GOT3 (cell line): ENCODE results near the gene IPMK.
"Not testable (repeated sequence)": the region's sequence is repeated elsewhere in the genome, so short reads cannot be mapped to it uniquely, and the experiment has no call there.

ENCODE experiments used
- DNase-seq: peaks from one replicate; lab custom pipeline; 2025; ENCODE audit warnings: mixed read lengths; lab: John Stamatoyannopoulos, UW

Gene IPMK

DNA sequence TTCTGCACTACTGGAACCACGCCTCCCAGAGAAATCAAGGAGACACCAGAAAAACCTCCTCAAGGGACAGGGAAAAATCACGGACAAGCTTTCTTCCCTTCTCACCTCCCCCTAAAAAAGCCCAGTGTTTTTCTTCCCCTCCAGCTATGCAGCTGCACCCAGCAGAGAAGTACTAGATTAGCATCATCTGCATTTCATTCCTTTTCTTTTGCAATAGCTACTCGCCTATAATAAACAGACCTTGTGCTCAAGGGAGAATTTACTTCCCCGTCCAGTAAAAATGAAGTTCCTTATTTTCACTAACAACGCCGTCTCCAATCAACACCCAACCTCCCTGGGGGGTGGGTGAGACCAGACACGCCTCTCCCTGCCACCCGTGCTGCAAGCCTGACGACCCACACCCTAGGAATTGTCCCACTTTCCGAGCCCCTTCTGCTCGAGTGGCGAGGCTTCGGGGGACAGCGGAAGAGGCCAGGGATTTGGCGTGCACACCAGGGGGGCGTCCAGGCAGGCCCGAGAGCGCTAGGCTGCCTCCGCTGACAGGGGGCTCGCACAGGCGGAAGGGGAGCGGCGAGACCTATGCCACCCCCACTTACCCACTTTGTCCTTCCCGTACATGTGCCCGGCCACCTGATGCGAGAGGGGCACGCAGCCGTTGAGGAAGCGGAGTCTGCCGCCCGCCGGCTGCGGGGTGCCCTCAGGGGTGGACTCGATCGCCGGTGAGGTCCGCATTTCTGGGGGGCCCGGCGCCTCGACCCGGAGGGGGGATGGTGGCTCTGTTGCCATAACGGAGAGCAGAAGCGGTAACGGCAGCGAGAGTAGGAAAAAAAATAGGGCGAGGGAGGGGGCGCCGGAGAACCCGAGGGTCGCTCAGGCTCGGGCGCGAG lies 625 bp downstream of the IPMK start:
- DNase-seq: no peak

- DNase-seq: no peak
Measured at GRCh38 chr10:58266003-58266825, 1.5 kb downstream of the IPMK start.

GRCh38 chr10:58265249-58265648 lies 2.4 kb downstream of the IPMK start:
- DNase-seq: no peak

- DNase-seq: no peak
Measured at GRCh38 chr10:58264780-58265179, 2.9 kb downstream of the IPMK start.

DNA sequence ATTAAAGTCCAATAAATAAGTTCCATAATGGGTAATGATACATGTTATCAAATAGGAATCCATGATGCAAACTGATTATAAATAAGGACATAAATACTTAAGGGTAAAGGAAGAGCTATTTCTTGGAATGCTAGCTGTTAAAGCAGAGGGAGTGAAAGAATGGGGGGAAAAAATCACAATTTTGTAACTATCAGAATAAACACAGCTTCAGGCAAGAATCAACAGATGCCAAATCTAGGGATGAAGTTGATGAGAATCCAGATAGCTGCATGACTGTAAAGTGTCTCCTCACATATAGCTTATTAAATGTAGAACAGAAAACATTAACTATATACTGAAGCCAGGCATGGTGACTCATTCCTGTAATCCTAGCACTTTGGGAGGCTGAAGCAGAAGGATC lies 4.9 kb downstream of the IPMK start:
- no peak for DNase-seq

DNA sequence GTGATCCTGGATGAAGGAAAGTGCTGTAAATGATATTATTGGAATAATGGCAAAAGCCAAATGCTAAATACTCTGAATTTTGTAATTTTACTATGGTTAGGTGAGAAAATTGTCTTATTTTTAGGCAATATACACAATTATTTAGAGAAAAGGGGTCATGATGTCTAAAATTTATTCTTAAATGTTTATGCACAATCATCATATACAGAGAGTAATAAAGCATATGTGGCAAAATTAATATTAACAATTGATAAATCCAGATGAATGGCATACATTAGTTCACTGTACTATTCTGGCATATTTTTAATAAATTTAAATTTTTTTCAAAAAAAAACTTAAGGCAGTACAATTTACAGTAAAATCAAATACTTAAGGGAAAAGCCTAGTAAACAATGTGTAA lies 7.4 kb downstream of the IPMK start:
- no peak for DNase-seq

DNA sequence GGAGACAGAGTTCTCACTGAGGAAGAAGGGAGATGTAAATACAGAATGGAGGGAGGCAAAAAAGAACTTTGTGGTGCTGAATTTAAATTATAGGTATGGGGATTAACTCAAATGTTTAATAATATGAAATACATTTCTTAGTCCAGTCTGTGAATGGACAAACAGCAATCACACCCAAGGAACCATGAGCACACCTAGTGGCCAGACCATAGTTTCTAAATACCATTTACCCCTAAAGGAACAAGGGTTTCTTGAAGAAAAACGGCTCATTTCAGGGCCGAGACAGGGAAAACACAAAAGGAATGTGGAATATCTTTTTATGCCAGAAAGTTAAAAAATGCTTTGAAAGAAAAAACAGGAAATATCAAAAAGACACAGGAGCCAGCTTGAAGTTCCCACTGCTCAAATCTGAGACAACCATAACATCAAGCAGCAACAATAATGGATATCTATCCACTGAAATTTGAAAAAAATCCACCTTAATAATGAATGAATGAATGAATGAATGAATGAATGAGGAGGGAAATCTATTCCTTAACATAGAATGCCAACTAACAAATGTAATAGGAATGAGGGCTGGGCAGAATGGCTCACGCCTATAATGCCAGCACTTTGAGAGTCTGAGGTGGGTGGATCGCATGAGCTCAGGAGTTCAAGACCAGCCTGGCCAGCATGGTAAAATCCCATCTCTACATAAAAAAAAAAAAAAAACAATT lies 8.6 kb downstream of the IPMK start:
- DNase-seq: no peak

DNA sequence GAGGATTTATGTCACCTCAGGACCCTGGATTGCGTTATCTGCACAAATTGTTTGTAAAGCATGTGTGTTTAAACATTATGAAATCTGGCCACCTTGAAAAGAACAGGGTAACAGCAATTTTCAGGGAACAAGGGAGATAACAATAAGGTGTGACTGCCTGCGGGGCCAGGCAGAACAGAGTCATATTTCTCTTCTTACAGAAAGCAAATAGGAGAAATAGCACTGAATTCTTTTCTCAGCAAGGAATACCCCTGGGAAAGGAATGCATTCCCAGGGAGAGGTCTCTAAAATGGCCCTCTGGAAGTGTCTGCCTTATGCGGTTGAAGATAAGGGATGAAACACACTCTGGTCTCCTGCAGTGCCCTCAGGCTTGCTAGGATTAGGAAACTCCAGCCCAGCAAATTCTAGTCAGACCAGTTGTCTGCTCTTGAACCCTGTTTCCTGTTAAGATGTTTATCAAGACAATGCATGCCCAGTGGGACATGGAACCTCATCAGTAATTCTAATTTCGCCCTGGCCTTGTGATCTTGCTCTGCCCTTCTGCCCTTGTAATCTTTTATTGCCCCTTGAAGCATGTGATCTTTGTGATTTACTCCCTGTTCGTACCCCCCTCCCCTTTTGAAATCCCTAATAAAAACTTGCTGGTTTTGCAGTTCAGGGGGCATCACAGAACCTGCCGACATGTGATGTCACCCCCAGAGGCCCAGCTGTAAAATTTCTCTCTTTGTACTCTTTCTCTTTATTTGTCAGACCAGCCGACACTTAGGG lies 11.5 kb downstream of the IPMK start:
- DNase-seq: not testable (repeated sequence)

DNA sequence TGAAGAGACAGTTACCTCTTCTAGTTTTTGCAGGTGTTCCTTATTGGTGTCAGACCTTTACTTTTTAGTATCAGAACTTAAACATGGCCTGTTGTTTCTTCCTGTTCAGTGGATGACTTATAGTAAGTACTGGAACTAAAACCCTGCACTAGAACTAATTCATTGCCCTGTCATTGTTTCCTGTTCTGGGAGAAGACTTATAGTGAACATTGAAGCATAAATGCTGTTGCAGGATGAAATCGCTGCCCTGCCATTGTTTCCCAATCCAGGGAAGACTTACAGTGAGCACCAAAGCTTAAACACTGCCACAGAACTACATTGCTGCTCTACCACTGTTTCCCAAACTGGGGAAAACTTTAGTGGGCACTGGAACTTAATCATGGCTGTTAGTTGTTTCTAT lies 13.1 kb downstream of the IPMK start:
- no peak for DNase-seq

- DNase-seq: no peak
Measured at GRCh38 chr10:58253184-58253583, 14.5 kb downstream of the IPMK start.

GRCh38 chr10:58244666-58245065 lies 23.0 kb downstream of the IPMK start:
- not testable (repeated sequence) for DNase-seq

DNA sequence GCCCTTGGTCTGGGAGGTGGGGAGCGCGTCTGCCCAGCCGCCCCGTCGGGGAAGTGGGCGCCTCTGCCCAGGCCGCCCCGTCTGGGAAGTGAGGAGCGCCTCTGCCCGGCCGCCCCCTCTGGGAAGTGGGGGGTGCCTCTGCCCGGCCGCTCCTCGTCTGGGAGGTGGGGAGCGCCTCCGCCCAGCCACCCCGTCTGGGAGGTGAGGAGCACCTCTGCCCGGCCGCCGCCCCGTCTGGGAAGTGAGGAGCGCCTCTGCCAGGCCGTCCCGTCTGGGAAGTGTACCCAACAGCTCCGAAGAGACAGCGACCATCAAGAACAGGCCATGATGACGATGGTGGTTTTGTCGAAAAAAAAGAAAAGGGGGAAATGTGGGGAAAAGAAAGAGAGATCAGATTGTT lies 23.5 kb downstream of the IPMK start:
- not testable (repeated sequence) for DNase-seq

GRCh38 chr10:58243801-58244200 lies 23.9 kb downstream of the IPMK start:
- DNase-seq: not testable (repeated sequence)

- DNase-seq: no peak
Measured at GRCh38 chr10:58243269-58243668, 24.4 kb downstream of the IPMK start.

- DNase-seq: no peak
Measured at GRCh38 chr10:58241346-58241745, 26.3 kb downstream of the IPMK start.

DNA sequence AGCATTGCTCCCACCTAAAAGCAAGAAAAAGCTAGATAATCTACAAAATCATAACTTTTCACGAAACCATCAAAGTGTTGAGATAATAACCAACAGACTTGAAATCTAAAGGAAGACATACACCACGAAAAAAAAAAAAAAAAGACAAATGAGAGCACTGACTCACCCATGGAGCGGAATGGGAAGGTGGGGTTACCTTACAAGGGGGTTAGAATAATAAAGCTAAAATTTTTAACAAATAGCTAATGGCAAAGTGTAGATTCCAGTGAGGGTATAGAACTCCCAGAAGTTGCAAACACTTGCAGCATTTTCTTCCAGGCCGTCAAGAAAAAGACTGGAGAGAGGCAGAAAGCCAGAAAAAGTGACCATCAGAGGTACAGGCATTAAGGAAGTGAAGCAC lies 27.2 kb downstream of the IPMK start:
- no peak for DNase-seq

DNA sequence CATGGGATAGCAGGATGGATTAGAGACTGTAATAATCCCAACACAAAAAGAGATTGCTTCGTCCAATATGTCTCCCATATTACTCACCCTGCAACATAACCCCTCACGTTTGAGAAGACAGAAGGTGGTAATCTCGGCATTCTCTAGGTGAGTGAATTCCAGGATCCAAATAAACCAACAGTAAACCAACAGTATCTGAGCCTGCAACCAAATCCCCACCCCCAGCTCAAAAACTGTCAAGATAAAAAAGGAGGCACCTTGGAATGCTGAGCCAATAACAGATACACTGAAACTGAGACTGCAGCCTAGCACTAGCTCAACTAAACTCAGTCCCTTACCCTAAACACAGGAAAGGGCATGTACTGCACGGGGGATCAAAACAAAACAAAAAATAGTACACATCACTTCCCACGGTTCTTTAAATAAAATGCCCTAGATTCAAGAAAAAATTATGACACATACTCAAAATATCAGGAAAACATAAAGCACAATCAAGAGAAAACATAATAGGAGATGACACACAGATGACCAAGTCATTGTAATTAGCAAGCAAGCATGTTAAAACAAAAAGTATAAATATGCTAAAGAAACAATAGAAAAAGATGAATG lies 28.0 kb downstream of the IPMK start:
- DNase-seq: no peak

- no peak for DNase-seq
Measured at GRCh38 chr10:58237014-58237834, 30.5 kb downstream of the IPMK start.

GRCh38 chr10:58229856-58230255 lies 37.8 kb downstream of the IPMK start:
- DNase-seq: not testable (repeated sequence)

- no peak for DNase-seq
Measured at GRCh38 chr10:58225654-58226053, 42.0 kb downstream of the IPMK start.
